Mammary epithelial cell (primary cell): Measurements from ENCODE around the gene DNAH10.

Source experiments
- CTCF ChIP-seq, 2 donors: IDR thresholded peaks in 1 of 2; conservative IDR thresholded peaks in 1 of 2; 2 replicates each; pipeline ENCODE4 v1.5.1; 2011 to 2012; ENCODE audit warnings: inconsistent platforms in 2 of 2, low read length in 2 of 2, mild to moderate bottlenecking in 2 of 2, control low read depth in 1 of 2, low read depth in 1 of 2; ENCODE audit not compliant: insufficient read depth in 1 of 2; ENCODE audit errors: extremely low read depth in 1 of 2
- EZH2 ChIP-seq: IDR thresholded peaks from 2 replicates; pipeline ENCODE4 v1.6.1; 2012; ENCODE audit warnings: low read length, inconsistent platforms, borderline replicate concordance

GRCh38 chr12:123750159-123750656, 11.9 kb upstream of the DNAH10 start:
- TF ChIP-seq CTCF (conservative IDR thresholded peaks at IDR 0.05 in 1 of 2, IDR thresholded peaks at IDR 0.05 in 1 of 2; ENCODE audit: extremely low read depth in 1 of 2, insufficient read depth in 1 of 2, low read depth in 1 of 2, low read length in 2 of 2) (no peak), EZH2 (no peak)
